HL-60/S4 (cell line): ENCODE data around the gene MYD88.

ENCODE experiments used
- in situ Hi-C: fragments of 300-500 bp; cut with MboI; formaldehyde crosslinking; loops from 2 replicates; pipeline ENCODE4 v1.14.3; 2022; ENCODE audit warnings: low sequenced_read_pairs

Gene MYD88

DNA sequence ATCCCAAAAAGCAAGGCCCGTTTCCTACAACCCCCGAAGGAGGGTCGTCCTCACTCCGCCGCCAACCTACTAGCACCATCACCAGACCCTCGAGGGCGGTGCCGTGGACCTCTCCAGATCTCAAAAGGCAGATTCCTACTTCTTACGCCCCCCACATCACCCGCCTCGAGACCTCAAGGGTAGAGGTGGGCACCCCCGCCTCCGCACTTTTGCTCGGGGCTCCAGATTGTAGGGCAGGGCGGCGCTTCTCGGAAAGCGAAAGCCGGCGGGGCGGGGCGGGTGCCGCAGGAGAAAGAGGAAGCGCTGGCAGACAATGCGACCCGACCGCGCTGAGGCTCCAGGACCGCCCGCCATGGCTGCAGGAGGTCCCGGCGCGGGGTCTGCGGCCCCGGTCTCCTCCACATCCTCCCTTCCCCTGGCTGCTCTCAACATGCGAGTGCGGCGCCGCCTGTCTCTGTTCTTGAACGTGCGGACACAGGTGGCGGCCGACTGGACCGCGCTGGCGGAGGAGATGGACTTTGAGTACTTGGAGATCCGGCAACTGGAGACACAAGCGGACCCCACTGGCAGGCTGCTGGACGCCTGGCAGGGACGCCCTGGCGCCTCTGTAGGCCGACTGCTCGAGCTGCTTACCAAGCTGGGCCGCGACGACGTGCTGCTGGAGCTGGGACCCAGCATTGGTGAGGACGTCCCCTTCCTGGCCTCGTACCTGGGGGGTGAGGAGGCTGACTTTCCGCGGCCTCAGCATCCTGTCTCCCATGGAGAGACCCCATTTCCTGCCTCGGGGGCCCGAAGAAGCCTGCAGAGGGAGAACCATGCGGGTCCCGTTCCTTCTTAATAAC, at the start of gene MYD88:
MYD88 (plus strand) TSS at position 313 of the 842 bp plus-strand sequence; CDS start at position 353, 40 bp downstream.
- in situ Hi-C loops = no loop called here

- in situ Hi-C loops = no loop called here
These were observed 49.3 kb upstream of the MYD88 start for GRCh38 chr3:38089163-38089562.

DNA sequence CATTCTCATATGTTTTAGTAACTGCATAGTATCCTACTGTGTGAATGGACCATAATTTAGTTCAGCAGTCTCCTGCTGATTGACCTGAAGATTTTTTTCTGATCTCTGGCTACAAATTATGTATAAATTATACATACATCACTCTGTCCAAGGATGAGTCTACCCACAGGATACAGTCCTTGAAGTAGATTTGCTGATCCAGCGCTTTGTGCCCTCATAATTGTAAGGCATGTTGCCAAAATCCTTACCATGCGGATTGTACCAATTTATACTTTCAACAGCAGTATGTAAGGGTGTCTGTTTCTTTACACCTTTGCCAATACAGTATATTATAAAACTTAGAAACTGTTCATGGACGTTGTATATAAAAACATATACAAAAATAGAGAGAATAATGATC, 48.0 kb upstream of the MYD88 start:
- in situ Hi-C loops = no loop called here

GRCh38 chr3:38094999-38095398, 43.5 kb upstream of the MYD88 start:
- in situ Hi-C loops = no loop called here

DNA sequence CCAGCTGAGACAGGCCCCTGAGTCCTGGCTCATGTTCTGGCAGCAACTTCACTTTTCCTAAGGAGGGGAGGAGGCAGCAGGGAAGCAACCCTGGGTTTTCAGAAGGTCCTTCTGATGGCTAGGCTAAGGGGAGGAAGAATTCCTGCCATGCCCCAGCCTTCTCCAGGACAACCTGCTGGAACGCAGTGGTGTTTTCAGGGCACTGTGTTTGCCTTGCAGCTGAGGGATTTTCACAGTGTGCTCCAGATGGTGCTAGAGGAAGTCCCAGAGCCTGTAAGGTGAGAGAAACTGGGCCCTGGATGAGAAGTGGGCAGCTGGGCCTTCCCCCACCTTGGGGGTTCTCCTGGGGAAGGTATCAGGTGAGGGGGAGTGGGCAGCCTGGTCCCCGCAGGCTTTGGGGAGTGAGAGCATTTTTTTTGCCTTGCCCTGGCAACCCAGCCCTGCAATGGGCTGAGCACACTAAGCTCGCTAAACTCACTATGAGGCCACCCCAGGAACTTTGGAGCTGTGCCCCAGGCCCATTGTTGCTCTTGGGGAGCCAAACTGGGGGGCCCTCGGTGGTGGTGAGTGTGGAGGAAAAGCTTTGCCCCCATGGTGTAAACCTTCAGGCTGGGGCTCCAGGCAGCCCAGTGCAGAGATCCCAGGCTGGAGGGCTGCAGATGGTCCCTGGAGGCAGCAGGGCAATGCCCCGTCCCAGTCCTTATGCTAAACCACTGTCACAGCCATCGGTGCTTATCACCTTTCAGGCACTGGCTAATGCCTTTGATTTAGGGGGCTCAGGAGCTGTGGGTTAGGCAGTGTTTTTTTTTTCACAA, 42.6 kb upstream of the MYD88 start:
- in situ Hi-C loops = no loop called here

DNA sequence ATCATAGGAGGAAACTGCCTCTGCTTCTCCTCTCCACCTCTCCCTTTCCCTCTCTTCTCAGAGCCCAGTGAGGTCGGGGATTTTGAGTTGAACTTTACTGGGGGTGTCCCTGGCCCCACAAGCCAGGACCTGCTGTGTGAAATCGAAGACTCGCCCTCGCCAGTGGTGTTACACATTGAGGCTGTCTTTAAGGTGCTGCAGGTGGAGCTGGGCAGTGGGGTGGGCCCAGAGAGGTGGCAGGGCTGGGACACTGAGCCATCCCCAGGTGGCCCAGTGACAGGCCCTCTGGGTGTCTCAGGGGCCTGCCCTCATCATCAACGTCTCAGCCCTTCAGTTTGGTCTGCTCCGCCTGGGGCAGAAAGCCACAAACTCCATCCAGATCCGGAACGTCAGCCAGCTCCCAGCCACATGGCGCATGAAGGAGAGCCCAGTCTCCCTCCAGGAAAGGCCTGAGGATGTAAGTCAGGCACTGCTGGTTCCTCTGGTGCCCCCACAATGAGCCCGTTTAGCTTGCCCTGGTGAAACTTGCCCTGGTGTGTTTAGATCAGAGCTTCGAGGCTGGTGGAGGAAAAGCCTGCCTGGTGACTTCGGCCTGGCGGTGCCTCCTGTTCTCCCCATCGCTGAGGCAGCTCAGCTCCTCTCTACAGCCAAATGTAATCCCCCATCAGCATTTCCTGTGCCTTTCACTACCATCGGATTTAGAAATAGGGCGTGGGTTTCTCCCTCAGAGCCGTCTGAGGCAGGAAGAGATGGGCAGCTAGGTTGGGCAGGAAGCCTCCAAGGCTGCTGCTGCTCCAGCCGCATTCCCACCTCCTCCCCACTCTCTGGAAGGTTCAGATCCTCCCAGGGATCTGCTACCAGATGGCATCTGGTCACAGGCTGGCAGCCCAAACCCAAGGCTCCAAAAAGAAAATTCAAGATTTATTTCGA, 40.8 kb upstream of the MYD88 start:
- in situ Hi-C loops = no loop called here

DNA sequence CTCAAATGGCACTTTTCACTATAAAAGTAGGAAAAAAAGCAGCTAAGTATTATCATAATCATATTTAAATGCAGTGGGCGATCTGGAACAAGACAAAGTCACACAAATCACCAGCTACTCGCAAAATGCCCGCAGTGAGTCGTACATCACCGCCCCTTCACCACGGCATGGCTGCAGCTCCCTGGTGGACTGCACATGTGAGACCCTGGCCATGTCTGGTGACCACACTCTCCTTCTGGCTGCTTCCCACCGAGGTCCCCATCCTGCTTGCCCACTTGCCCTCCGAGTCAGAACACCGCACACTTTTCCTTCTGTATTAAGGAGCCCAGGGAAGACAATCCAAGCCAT, 40.1 kb upstream of the MYD88 start:
- in situ Hi-C loops = no loop called here

DNA sequence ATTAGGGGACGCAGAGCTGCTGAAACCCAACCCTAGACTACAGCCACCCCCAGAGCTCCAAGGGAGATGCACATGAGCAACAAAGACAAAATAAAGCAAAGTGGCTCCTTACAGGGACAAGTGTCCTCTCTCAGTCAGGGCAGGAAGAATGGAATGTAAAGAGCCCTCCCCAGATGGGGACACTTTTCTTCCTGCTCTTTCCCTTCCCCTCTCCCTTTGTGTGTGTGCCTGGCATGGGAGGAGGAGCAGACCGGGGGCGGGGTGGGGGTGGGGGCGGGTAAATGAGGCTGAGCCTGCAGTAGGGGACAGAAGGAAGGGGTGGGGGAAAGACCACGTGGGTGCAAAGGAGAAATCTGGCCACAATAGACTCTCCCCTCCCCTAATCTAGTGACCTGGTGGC, 38.9 kb upstream of the MYD88 start:
- in situ Hi-C loops = no loop called here

DNA sequence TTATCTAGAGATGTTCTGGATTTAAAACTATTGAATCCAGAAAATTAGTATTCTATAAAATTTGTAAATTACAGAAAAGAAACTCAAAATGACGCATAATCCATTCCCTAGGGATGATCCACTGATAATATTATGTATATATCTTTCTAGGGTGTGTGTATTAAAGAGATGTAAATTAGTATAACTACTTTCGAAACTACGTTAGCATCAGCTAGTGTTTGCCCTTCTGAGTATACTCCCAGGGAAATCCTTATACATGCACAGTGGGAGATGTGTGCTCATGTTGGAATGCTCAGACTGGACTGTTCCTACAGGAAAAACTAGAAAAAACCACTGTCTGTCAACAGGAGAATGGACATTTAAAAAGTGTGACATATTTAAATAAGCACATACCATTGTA, 38.0 kb upstream of the MYD88 start:
- in situ Hi-C loops = no loop called here

DNA sequence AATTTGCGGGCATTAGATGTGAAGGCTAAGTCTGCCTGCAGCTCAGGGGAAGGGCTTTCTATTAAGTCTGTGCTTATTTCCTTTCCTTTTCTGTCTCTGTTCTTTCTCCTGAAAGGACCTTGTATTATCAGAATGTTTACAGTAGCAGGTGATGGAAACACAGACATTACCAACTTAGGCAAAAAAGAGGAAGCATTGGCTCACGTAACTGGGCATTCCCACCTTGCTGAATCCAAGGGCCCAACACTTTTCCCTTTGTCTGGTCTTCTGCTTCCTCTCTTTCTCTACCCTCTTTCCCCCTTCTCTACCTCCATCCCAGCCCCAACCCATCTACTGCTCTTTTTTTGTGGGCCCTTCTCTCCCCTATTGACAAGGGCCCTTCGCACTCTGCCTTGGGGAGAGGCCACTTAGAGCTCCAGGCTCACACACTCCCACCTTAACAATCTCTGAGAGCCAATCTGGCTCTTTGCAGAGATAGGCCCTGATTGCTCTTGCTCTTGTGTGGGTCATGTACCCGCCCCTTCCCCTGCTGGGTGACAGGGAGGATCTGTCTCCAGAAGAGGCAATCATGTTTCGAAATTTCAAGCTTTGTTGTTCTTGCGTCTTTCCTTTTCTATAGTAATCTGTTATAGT, 36.5 kb upstream of the MYD88 start:
- in situ Hi-C loops = no loop called here

DNA sequence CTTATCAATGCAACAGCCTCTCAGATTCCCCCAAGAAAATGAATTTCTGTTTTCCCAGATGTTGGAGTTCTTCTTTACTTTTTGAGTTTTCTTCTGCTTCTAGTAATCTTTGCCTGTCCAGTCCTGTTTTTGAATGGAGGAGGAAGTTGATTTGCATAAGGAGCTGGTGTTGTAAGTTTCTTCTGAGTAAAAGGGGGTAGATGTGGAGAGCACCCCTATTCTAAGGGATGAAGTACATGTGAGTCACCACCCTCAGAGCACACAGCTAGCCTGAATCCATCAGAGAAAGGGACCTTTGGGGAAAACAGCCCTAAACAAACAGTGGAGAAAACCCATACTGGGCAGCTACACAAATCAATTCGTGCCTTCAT, 36.0 kb upstream of the MYD88 start:
- in situ Hi-C loops = no loop called here

GRCh38 chr3:38105525-38105924, 32.9 kb upstream of the MYD88 start:
- in situ Hi-C loops = no loop called here

GRCh38 chr3:38107911-38108648, 30.4 kb upstream of the MYD88 start:
- in situ Hi-C loops = no loop called here

GRCh38 chr3:38108649-38109579, 29.5 kb upstream of the MYD88 start:
- in situ Hi-C loops = no loop called here

DNA sequence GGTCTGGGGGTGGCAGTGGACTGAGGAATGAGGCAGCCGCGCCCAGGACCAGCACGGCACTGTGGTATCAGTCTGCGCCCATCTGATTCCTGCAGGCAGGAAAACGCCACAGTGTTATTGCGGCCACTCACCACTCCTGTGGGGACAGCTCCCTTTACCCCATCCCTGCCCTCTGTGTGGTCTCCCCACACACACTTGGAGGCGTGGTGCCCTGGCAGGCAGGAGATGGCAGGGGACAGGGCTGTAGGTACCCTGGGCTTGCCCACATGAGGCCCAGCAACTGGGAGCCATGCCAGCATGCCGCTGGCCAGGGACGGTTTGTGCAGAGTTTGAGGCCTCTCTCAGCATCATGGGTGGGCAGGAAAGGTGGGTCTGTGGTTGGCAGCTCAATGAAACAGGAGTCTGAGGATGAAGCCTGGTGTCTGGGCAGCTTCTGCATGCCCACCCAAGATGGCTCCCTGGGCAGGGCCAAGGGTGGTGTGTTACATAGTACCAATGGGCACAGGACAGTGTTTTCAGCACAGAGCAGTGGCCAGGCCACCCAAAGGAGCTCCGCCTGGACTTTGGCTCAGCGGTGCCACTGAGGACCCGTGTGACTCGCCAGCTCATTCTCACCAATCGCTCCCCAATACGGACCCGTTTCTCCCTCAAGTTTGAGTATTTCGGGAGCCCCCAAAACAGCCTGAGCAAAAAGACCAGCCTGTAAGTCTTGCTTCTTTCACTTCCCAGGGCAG, 28.7 kb upstream of the MYD88 start:
- in situ Hi-C loops = no loop called here

DNA sequence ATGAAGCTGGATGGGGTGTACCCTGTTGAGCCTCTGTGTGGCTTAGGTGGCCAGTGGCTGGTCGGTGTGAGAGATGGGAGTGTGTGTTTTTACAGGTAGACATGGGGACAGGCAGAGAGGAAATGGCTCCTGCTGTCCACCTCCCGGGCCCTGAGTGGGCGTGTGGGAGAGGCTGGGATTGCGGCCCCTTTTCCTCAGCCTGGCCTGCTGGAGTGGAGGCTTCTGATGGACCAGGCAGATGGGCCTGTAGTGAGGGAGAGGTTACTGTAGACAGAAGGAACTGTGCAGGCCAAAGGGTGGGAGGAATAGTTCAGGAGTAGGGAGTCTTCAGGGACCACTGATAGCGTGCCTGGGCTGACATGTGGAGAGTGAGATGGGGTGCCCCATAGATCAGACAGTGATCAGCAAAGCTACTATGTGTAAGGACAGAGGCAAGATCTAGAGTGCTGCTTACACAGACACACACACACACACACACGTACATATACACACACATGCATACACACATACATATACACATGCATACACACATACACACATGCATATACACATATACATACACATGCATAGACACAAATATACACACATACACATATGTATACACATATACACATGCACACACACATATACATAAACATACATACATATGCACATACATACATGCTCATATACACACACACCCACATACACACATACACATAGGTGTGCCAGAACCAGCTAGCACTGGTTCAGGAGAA, 28.0 kb upstream of the MYD88 start:
- in situ Hi-C loops = no loop called here

- in situ Hi-C loops = no loop called here
These were observed 27.3 kb upstream of the MYD88 start for GRCh38 chr3:38111201-38111600.
